ENCODE results near the gene TMPRSS13.
"Not testable (repeated sequence)": the region's sequence is repeated elsewhere in the genome, so short reads cannot be mapped to it uniquely, and the experiment has no call there.

The TMPRSS13 gene

DNA sequence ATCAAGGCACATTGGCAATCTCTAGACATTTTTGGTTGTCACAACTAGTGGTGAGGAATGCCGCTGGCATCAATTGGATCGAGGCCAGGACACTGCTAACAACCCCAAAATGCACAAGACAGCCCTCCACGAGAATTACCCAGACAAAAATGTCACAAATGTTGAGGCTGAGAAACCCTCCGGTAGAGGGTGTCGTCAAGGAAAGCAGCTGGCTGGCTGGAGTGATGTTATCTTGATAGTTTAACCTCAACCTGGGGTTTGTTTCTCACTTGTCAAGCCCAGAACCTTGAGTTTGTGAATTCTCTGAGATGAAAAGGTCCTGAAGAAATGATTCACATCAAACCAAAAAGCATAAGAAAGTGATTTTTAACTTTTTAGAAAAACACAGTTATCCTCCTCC lies 21.1 kb upstream of the TMPRSS13 start:
- DNase-seq: no peak

DNA sequence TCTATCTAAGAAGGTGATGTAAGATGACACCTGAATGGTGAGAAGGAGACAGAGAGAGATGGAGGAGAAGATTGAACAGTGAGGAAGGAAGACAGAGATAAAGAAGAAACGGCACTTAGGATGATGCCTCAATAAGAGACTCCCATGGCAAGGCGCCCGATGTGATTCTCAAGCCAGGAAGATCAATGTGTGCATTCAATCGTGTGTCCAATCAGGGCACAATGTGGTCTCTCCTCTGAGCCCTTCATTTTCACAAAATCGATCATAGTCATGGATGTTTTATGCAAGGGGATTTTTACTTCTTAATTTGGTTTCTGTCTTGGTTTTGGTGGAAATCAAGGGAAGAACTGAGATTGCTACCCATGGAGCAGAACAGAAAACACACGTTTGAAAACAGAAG lies 19.9 kb upstream of the TMPRSS13 start:
- DNase-seq: no peak

DNA sequence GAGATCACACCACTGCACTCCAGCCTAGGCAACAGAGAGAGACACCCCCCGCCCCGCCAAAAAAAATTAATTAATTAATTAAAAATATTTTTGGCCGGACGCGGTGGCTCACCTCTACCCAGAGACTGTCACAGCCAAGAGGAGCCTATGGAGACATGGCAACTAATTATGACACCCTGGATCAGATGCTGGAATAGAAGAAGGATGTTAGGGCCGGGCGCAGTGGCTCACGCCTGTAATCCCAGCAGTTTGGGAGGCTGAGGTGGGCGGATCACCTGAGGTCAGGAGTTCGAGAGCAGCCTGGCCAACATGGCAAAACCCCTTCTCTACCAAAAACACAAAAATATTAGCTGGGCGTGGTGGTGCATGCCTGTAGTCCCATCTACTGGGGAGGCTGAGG lies 19.3 kb upstream of the TMPRSS13 start:
- not testable (repeated sequence) for DNase-seq

DNA sequence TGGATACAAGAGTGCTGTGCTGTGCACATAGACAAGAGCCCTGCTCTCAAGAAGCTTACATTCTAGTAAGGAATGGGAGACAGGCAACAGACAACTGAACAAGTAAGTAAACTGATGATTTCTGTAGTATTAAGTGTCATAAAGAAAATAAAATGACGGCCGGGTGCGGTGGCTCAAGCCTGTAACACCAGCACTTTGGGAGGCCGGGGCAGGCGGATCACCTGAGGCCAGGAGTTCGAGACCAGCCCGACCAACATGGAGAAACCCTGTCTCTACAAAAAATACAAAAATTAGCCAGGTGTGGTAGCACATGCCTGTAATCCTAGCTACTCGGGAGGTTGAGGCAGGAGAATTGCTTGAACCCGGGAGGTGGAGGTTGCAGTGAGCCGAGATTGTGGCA lies 18.5 kb upstream of the TMPRSS13 start:
- not testable (repeated sequence) for DNase-seq

DNA sequence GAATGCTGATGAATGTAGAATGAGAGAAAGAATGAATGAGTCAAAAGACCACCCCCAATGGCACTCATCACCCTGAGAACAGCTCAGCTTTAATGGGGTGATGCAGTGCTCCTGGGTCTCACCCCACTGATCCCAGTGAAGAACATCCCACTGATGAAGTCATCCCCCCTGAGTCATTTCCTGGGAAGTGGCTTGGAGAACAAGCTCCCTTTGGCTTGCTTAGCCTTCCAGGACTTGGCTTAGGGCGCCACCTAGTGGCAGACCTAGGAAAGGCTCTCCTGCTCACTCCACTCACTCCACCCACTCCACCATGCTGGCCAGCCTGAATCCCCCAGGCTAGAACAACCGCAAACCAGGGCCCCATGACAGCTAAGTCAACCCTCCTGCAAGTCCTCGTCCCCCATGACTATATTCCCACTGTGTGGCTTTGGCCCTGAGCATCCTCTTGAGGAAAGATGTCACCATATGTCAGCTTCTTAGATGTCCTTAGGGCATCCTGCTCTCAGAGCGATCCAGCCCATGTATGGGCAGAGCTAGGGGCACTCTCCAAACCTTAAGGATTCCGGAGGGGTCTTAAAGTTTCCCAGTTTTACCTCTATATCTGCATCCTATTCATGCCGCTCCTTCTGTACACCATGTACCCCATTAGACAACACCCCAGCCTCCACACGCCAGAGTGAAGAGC lies 17.8 kb upstream of the TMPRSS13 start:
- DNase-seq: peak; percentile 71 to 76

DNA sequence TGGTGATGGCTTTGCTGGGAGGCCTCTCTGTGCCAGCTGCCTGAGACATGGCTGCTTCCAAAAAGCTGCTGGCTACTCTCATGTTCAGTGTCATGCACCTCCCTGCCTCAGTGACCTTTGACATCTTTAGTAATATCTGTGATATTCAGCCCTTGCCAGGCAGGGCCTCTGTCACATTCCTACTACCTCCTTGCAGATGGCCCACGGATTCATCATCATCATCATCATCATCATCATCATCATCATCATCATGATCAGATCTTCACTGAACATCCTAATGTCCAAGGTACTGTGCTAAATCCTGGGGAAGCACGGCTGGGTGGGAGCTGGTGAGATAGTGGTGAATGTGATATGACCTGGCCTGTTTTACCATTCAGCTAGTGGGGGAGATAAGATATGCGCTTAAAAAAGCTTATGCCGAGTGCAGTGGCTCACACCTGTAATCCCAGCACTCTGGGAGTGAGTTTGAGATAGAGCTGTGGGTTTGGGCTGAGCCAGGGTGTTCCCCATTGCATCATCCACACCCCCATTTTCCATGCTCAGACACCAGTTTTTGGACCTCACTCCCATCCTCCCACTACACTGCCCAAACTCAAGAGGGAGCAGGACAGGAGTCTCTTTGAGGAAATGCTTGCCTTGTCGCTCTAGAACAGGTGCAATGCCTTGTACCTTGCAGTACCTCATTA lies 17.1 kb upstream of the TMPRSS13 start:
- DNase-seq: no peak

DNA sequence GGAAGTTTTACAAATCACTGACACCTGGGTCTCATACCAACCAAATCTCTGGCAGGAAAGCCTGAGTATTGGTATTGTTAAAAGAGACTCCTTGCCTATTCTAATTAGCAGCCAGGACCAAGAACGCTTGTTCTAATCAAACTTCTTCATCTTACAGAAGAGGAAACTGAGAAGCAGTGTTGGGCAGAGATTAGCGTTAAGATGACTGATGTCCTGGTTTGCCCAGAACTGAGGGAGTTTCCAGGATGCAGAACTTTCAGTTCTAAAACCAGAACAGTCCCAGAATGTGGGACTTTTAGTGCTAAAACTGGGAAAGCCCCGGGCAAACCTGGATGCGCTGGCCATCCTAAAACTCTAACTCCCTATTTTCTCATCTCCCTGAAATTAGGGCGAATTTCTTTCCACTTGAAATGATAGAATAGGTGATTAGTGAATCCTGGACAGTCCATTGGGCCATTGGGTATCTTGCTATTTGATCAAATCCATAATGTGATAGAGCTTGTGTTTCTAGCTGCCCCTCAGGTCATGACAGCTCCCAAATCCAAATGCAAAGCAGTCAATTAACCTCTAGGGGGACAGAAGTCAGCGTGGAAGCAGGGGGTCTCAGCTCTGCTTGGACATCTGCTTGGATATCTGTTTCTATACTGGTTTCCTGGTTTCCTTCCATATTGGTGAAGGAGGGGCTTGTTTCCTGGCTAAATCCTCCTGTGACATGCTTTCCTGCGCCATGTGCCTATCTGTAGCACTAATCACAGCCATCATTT lies 16.0 kb upstream of the TMPRSS13 start:
- no peak for DNase-seq

DNA sequence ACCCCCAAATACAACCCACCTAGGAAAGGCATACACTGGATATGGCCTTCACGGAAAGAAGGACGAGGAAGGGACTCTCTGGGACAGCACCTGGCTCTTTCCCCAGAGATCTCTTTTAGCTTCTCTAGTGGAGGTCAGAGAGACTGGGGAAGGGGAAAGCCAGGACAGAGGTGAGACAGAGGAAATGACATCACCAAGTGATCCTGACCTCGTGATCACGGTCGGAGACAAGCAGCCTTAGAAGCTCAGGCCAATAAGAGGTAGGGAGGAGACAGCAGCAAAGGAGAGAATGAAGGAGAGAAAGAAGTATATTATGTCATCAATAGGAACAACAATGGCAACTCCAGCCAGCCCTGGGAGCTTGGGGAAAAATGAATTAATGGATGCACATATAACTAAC lies 15.4 kb upstream of the TMPRSS13 start:
- DNase-seq: no peak

DNA sequence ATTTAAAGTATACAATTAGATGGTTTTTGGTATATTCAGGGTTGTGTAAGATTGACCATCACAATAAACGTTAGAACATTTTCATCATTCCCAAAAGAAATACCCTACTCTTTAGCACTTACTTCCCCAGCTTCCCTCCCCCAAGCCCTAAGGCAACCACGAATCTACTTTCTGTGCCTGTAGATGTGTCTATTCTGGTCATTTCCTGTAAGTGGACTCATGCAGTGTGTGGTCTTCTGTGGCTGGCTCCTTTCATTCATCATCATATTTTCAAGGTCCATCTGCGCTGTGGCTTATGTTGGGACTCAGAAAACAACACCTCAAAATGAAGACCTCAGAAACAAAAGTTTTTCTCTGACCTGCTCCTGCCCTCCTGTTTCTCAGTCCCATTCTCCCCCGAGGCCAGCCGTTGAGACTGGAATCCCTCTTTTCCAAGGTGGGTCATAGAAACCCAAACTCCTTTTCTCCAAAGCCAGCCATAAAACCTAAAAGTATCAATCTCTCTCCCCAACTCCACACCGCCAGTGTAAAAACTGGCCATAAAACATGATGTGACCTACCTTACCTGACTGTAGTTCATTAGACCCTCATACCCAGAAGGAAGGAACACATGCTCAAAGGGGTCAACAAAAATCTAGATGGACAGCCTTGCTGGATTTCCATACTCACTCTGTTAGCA lies 12.9 kb upstream of the TMPRSS13 start:
- DNase-seq: no peak

DNA sequence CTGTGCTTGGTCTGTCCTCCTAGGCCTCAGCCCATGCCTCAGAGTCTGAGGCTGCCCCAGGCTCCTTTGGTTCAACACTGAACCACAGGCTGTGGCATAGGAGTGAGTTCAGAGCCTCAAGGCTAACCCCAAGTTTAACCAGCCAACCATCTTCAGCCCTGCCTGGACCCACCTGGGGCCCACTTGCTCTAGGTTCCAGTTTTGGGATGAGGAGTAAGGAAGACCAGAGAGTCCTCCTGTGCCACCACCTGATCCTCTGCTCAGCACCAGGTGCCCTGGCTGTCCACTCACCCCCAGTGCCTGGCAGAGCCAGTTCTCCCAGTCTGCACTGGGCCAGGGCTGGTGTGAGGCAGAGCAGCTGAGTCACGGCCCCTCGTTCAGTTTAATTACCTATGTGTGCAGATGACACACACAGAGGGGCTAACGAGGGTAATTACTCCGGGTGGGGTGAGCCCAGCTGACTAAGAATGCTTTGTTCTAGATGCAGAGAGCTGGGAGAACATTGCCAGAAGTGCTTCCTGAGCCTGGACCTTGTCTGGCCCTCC lies 12.0 kb upstream of the TMPRSS13 start:
- DNase-seq: no peak

DNA sequence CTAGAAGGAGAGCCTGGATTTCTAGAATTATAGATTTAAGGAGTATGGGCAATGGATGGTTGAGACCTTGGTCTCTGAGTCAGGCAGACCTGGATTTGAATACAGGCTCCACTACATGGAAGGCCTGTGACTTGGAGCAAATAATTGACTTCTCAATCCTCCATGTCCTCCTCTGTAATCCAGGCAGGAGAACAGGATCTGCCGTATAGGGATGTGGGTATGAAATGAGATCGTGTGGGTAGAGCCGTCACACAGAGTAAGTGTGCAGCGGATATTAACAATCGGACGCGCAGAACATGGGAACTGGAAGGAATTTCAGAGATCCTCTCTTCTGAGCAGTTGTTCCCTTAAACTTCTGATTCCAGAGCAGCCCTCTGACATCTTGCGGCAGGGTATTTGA lies 11.5 kb upstream of the TMPRSS13 start:
- no peak for DNase-seq

DNA sequence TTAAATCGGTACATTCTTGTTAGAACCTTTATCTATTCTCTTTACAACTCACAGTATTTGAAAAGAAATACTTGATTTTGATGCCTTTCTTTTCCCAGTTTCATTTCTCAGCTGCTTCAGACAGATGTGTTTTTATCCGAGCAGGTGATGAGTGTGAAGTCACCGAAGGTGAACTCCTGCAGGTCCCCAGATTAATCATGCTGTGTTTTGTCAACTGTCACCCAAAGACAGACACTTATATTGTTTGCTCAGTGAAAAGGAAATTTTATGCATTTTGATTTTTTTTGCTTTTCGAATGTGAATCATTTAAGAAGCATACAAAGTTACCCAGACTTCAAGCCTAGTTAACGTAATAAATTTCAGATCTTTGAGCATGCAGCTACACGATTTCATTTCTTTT lies 7.8 kb upstream of the TMPRSS13 start:
- no peak for DNase-seq

DNA sequence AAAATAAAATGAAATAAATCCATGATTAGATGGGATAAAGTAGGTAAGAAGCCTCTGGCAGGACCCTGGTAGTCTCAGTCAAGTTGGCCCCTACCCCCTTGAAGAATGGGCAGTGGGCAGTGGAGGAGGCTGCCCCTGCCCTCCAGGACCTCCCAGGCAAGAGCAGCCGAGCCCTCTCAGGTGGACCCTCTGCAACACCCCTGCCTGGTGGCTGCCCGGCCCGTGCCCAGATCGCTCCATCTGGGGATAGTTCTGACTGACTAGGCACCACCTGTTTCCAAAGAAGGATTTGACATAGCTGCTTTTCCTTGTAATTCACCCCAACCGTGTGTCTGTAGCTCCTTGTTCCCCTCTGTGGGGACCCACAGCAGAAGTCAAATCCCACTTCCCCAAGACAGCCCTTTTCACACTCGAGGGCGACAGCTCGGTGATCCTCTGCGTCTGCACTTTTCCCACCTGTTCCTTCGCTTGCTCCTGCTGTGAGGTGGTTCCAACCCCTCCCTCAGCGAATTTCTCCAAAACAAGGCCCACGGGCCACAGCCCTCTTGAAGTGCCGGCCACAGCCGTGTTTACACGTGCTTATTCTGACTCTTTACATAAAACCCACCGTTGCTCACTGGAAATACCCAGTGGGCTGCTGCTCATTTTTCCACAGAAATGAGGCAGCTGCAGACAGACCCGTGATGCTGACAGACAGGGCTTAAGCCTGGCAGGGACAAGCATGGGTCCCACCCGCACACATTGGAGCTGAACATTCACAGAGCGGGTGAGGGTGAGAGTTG lies 5.5 kb upstream of the TMPRSS13 start:
- DNase-seq: no peak

DNA sequence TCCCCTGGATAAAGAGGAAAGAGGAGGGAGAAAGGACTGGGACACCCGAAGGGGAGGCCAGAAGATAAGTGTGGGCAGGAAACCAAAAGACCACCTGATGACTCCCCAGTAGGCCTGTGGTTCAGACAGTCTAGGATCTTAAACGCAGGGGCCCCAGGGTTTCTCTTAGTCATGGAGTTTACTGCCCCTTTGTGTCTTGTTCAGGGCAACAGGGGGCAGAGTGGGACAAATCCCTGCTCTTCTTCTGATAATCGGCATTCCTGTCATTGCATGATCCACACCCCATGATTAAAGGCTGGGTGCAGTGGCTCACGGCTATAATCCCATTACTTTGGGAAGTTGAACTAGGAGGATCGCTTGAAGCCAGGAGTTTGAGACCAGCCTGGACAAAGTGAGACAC lies 4.7 kb upstream of the TMPRSS13 start:
- DNase-seq: no peak

DNA sequence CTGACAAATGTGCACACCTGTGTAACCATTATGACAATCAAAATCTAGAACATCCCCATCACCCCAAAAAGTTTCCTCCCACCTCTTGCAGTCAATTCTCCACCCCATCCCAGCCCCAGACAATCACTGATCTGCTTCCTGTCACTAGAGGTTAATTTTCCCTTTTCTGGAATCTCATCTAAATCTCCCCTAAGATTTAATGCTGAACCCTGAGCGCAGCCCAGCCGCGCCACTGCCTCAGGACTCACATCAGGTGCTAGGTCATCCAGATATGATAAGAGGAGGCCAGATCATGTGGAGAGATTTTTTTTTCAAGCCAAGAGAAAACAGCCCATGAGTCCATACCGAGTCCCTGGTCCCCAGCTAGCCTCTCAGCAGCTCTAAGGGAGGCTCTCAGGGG lies 4.3 kb upstream of the TMPRSS13 start:
- DNase-seq: no peak

DNA sequence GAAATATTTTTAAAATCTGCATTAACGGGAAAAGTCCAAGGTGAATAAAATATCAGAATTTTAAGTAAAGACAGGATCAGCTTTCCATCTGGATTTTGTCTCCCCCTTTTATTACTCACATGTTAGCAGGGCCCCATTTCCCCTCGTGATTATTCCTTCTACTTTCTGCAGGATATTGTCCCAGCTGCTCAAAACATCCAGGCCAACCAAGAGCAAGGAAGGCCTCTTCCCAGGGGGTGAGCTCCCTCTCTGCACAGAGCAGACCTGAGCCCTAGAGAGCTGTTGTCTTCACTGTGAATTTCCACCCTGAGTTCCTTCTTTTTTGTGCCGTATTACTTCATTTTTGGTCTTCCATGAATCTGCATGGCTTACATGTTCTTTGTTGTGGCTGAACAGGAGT lies 3.7 kb upstream of the TMPRSS13 start:
- no peak for DNase-seq

DNA sequence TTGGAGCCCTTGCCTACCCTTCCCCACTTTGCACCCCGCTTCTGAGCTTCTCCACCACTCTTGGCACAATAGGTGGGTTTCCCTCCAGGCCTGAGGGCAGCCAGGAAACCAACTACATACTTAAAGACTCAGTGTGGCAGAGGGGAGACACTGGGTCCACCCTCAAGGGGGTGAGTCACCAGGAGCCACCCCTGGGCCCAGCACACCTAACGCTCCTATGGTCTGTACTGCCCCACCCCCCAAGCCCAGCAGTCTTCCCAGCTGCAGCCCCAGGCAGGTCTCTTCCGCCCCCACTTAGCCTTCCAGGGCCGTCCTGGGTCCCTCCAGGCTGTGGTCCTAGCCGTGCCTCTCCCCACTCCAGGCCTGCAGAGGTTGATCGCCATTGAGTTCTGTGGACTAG lies 3.2 kb upstream of the TMPRSS13 start:
- DNase-seq: no peak

DNA sequence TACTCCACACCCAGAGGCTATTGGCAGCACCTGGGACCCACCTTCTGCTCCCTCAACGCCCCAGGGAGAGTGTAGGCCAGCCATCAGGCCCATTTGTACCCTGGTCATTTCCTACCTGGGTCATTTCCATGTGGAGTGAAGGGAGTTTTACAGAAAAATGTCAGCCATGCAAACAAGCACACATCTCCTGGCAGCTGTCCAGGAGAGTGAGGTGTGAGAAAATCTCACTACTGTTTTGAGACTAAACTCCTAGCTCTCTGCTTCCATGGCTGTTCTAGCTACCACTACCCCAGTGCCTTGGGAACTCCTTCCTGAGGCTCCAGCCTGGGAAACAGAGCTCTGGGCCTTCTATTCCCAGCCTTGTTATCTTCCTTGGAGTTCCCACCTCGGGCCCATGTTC lies 2.8 kb upstream of the TMPRSS13 start:
- DNase-seq: no peak

DNA sequence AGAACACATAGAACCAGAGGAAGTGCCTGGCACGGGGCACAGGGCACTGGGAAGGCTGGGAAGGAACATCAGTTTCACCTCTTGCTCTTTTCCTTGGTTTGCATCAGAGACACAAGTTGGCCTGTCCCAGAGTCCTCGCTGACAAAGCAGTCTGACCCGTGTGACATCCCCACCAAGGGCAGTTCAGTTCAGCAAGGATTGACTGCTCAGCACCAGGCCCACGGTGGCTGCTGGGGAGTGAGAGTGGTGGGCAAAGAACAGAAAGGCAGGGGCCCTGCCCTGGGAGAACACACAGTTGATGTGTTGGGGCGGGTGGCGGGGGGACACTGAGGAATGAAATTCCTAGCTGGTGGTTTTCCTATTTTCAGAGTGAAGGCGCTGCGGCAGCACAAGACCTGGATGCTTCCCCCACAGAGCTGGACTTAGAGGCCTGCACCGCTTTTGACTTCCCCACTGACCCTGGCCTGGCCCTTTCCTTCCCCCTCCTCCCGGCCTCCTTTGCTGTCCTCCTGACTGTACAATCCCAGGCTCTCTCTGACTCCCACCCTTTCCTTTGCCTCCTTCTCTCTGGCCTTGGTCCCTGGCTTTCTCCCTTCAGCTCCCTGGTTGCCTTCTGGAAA lies 2.2 kb upstream of the TMPRSS13 start:
- no peak for DNase-seq

DNA sequence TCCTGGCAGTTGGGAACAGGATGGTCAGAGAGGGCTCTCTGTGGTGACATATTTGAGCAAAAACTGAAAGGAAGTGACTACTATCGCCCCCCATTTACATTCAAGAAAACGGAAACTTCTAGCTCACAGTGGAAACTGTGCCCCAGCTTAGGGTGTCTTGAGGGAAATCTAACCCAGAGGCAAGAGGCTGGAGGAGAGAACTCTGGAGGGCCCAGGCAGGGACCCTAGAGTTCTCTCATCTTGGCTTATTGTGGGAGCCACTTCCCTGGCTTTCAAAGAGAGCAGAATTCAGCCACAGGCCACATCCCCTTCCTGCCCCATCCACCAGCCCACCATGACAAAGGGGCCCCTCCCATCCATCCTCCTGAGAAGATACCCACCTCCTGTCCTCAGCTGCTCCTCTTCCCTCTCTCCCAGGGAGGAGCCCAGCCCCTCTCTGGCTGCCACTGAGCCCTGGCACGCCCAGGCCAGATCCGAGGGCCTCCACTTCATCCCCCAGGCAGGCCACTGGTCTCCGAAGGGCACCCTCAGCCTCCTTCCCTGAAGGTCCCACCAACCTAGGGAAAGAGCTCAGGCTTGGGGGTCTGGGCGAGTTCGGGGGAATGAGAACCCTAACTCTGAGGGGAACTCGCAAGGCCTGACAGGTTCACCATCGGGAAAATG lies 1.6 kb upstream of the TMPRSS13 start:
- no peak for DNase-seq

DNA sequence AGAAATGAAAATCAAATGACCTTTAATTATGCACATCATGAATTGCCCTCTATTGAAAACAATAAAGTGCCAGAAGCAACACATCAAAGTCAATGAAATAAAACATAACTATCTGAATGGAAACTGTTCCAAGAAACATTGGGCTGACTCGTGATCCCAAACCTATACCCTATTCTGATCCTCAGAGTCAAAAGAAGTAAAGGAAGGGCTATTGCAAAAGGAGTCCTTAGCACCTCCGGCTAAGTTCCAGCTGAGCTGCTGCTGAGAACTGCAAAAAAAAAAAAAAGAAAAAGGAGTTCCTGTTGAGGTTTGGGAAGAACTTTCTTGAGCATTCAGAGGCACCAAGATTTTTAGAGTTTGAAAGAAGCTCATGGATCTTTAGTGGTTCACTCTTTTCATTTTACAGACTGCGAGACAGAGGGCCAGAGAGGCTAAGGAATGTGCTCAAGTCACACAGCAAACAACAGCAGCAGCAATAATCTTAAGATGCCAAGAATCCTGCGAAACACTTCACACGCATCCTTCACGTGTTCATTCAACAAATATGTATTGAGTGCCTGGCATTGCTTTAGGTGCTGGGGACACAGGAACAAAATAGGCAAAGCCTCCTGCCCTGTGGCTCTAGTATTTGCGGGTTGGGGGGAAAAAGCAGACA lies 841 bp upstream of the TMPRSS13 start:
- DNase-seq: no peak

All from hippocampal formation (tissue), 2 donors.